ENCODE results near the gene PPP1R14C.

Gene PPP1R14C

DNA sequence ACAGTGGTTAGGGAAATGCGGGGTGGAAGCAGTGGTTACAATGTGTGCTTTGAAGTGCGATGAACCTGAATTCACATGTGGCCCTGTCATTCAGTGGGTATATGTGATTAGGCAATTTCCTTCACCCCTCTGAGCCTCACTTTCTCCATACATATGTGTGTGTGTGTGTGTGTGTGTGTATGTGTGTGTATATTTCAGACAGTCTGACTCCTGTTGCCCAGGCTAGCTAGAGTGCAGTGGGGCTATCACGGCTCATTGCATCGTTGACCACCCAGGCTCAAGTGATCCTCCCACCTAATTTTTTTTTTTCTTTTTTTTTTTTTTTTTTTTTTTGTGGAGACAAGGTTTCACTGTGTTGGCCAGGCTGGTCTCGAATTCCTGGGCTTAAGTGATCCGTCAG, 6.3 kb downstream of the PPP1R14C start:
- H3K9me3 ChIP-seq (ENCODE audit: control insufficient read depth in 2 of 2, low read length in 2 of 2): no peaks in the 10 kb centered on the region
- H3K4me1 ChIP-seq (ENCODE audit: control insufficient read depth, insufficient read depth, low read length): no peaks in the 10 kb centered on the region
- H3K9ac ChIP-seq (ENCODE audit: low read length in 2 of 2): no peak overlapping the region
- peaks cover 21 to 33% of the 10 kb centered on the region in 2 donors for H3K27me3 ChIP-seq (ENCODE audit: control insufficient read depth in 1 of 2, insufficient read depth in 2 of 2, low read length in 2 of 2)
- H3K27ac ChIP-seq (ENCODE audit: low read length): no peak overlapping the region
- no peaks in the 10 kb centered on the region for H3K36me3 ChIP-seq (ENCODE audit: control insufficient read depth in 2 of 2, insufficient read depth in 2 of 2, low read length in 2 of 2)
- no peak overlapping the region for H3K4me3 ChIP-seq (ENCODE audit: low read length in 2 of 2)

DNA sequence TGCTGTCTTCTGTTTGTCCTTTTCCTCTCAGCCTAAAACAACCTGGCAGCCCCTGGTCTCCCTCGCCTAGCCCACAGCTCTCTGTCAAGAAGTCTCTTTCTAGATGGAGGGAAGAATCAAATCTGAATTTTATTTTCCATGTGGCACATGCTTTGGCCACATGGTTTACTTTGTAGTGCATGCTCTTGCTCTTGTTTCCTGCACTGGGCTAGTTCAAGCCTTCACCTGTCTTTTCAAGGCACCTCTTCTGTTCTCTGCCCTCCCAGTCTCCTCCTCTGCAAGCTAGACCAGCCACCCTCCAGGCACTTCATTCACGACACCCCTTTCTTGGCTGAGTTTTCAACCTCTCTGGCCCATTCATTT, 7.6 kb downstream of the PPP1R14C start:
- Histone ChIP-seq H3K9me3 (ENCODE audit: control insufficient read depth in 2 of 2, low read length in 2 of 2) (no peaks in the 10 kb centered on the region), H3K9ac (ENCODE audit: low read length in 2 of 2) (no peak overlapping the region), H3K36me3 (ENCODE audit: control insufficient read depth in 2 of 2, insufficient read depth in 2 of 2, low read length in 2 of 2) (no peaks in the 10 kb centered on the region), H3K27me3 (ENCODE audit: control insufficient read depth in 1 of 2, insufficient read depth in 2 of 2, low read length in 2 of 2) (peaks cover 21 to 23% of the 10 kb centered on the region in 2 donors), H3K27ac (ENCODE audit: low read length) (no peak overlapping the region), H3K4me3 (ENCODE audit: low read length in 2 of 2) (no peak overlapping the region), H3K4me1 (ENCODE audit: control insufficient read depth, insufficient read depth, low read length) (no peaks in the 10 kb centered on the region)

DNA sequence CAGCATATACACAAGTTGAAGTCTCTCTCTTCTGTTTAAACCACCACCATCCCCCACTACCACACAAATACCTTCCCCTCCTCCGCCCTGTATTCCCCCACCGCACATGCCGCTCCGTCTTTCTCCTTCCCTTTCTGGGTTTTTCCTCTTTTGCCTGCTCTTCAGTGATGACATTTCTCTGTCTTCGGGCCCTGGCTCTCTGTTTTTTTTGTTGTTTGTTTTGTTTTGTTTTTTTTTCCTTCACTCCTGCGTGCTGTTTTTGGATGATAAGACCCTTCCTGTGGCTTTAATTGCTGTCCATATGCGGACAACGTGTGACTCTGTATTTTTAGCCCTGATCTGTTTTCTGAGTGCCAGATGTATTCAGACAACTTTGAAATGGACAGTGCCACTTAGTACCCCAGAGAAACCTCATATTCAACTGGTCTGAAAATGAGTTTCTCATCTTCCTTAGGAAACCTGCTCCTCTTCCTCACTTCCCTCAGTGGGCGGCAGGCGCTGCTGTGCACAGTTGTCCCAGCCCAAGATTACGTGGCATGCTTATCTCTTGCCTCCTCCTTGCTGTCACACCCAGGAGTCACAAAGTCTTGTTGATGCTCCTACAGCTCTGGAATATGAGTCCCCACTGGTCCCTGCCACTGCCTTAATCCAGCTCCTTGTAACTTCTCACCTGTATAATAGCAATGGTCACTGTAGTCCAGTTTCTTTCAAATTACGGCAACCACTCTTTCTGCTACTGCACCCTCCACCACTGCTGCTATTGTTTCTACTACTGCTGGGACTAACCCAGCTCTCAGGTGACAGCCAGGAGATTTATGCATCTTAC, 8.2 kb downstream of the PPP1R14C start:
- Histone ChIP-seq H3K9ac (ENCODE audit: low read length in 2 of 2) (no peak overlapping the region), H3K36me3 (ENCODE audit: control insufficient read depth in 2 of 2, insufficient read depth in 2 of 2, low read length in 2 of 2) (no peaks in the 10 kb centered on the region), H3K27ac (ENCODE audit: low read length) (no peak overlapping the region), H3K4me1 (ENCODE audit: control insufficient read depth, insufficient read depth, low read length) (no peaks in the 10 kb centered on the region), H3K9me3 (ENCODE audit: control insufficient read depth in 2 of 2, low read length in 2 of 2) (no peaks in the 10 kb centered on the region), H3K27me3 (ENCODE audit: control insufficient read depth in 1 of 2, insufficient read depth in 2 of 2, low read length in 2 of 2) (peaks cover 17 to 21% of the 10 kb centered on the region in 2 donors), H3K4me3 (ENCODE audit: low read length in 2 of 2) (no peak overlapping the region)

DNA sequence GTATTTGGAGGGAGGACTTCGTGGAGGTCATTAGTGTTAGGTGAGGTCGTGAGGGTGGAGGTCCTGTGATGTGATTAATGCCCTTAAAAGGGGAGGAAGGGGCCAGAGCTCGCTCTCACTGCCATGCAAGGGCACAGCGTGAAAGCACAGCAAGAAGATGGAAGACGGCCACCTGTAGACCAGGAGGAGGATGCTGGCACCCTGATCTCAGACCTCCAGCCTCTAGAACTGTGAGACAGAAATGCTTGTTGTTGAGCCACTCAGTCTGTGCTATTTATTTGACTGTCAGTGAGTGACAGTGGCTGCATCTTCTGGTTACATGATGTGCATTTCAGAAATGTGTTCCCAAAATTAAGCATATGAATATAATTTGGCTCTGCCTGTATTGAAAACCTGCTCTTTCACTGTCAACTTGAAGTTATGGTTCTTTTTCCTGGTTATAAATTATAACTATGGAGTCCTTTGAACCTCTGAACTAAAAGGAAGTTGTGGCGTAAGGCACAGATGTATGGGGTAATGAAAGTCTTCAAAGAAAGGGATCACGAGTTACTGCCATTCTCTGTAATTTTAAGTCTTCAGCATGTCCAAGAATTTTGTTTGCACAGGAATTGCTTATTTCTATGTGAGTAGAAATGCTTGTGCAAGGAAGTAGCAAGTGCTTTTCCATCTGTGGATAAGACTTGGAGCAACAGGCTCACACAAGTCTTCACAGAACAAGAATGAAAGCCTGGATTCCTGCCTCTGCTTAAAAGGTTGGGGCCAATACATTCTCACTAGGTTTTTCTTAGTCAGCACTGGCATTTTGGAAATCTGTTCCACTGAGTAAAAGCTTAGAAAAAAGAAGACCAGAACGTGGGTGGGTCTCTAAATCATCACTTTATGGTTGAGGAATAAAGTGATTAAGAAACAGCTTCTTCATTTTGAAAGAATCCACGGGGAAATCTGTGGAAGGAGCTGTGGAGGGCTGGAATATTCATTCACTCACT, 10.3 kb downstream of the PPP1R14C start:
- Histone ChIP-seq H3K9me3 (ENCODE audit: control insufficient read depth in 2 of 2, low read length in 2 of 2) (no peaks in the 10 kb centered on the region), H3K4me1 (ENCODE audit: control insufficient read depth, insufficient read depth, low read length) (no peaks in the 10 kb centered on the region), H3K27me3 (ENCODE audit: control insufficient read depth in 1 of 2, insufficient read depth in 2 of 2, low read length in 2 of 2) (peaks cover 12 to 16% of the 10 kb centered on the region in 2 donors), H3K36me3 (ENCODE audit: control insufficient read depth in 2 of 2, insufficient read depth in 2 of 2, low read length in 2 of 2) (no peaks in the 10 kb centered on the region), H3K4me3 (ENCODE audit: low read length in 2 of 2) (no peak overlapping the region), H3K9ac (ENCODE audit: low read length in 2 of 2) (no peak overlapping the region), H3K27ac (ENCODE audit: low read length) (no peak overlapping the region)

DNA sequence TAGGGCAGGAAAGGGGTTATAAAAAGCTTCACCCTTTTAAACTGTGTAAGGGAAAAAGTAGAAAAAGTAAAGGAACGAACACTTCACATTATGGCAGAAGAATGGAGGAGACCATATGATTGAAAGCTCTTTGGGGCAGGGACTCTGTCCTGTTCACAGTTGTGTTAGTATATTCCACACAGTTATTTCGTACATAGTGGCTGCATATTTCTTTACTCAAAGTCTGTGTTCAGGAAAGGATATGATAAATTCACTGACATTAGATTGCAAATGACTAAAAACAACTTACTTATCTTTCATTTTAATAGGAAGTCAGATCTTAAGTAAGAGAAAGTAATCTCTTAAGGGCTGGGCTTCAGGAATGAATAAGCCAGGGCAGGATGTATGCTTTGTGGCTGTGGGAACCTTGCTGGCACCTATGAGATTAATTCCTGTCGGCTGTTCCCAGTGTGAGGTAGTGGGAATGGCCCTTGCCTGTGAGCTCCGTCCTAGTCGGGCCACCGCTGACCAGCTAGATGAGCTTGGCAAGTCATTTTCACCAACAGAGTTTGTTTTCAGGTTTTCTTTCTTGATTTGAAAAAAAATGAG, 11.2 kb downstream of the PPP1R14C start:
- H3K4me1 ChIP-seq (ENCODE audit: control insufficient read depth, insufficient read depth, low read length): no peaks in the 10 kb centered on the region
- peaks cover 12 to 14% of the 10 kb centered on the region in 2 donors for H3K27me3 ChIP-seq (ENCODE audit: control insufficient read depth in 1 of 2, insufficient read depth in 2 of 2, low read length in 2 of 2)
- H3K9ac ChIP-seq (ENCODE audit: low read length in 2 of 2): no peak overlapping the region
- no peak overlapping the region for H3K27ac ChIP-seq (ENCODE audit: low read length)
- H3K9me3 ChIP-seq (ENCODE audit: control insufficient read depth in 2 of 2, low read length in 2 of 2): no peaks in the 10 kb centered on the region
- H3K36me3 ChIP-seq (ENCODE audit: control insufficient read depth in 2 of 2, insufficient read depth in 2 of 2, low read length in 2 of 2): no peaks in the 10 kb centered on the region
- H3K4me3 ChIP-seq (ENCODE audit: low read length in 2 of 2): no peak overlapping the region

DNA sequence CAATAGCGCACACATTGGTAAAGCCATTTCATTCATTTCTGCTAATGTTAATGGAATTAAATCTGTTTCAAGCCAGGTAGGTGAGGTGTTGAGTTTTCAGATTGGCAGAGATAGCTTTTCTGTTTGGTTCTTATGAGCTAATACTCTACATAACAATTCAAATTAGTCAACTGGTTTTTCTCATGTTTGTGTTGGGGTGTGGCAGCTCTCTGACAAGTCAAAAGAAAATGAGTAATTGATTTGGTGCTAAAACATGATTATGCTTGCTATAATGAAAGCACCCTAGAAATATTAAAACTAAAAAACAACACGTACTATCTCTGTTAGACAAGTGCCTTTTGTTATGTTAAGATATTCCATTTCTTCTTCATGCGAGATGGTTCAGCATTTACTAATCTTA, 13.6 kb downstream of the PPP1R14C start:
- Histone ChIP-seq H3K36me3 (ENCODE audit: control insufficient read depth in 2 of 2, insufficient read depth in 2 of 2, low read length in 2 of 2) (no peaks in the 10 kb centered on the region), H3K4me1 (ENCODE audit: control insufficient read depth, insufficient read depth, low read length) (no peaks in the 10 kb centered on the region), H3K27ac (ENCODE audit: low read length) (no peak overlapping the region), H3K4me3 (ENCODE audit: low read length in 2 of 2) (no peak overlapping the region), H3K9ac (ENCODE audit: low read length in 2 of 2) (no peak overlapping the region), H3K9me3 (ENCODE audit: control insufficient read depth in 2 of 2, low read length in 2 of 2) (peaks cover 0 to 2% of the 10 kb centered on the region in 2 donors), H3K27me3 (ENCODE audit: control insufficient read depth in 1 of 2, insufficient read depth in 2 of 2, low read length in 2 of 2) (peaks cover 5 to 8% of the 10 kb centered on the region in 2 donors)

DNA sequence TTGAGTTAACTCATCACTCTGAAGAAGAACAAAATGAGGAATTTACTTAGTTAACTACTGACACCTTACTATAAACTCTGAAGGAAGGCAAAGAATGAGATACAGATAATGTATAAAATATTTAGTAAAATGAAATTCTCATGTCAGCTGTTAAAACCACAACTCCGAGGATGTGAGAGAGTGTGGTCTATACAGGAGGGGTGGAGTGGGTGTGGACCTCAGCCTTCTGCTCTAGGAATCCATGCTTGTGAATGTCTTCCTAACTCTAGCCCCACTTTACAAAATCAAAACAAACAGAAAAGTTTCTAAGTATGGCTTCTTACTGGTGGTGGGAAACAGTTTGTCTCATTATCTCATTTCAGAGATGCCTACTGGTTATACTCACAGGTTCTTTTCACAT, 14.2 kb downstream of the PPP1R14C start:
- Histone ChIP-seq H3K4me1 (ENCODE audit: control insufficient read depth, insufficient read depth, low read length) (no peaks in the 10 kb centered on the region), H3K27me3 (ENCODE audit: control insufficient read depth in 1 of 2, insufficient read depth in 2 of 2, low read length in 2 of 2) (peaks cover 3 to 8% of the 10 kb centered on the region in 2 donors), H3K9ac (ENCODE audit: low read length in 2 of 2) (no peak overlapping the region), H3K36me3 (ENCODE audit: control insufficient read depth in 2 of 2, insufficient read depth in 2 of 2, low read length in 2 of 2) (no peaks in the 10 kb centered on the region), H3K27ac (ENCODE audit: low read length) (no peak overlapping the region), H3K9me3 (ENCODE audit: control insufficient read depth in 2 of 2, low read length in 2 of 2) (peaks cover 0 to 3% of the 10 kb centered on the region in 2 donors), H3K4me3 (ENCODE audit: low read length in 2 of 2) (no peak overlapping the region)

DNA sequence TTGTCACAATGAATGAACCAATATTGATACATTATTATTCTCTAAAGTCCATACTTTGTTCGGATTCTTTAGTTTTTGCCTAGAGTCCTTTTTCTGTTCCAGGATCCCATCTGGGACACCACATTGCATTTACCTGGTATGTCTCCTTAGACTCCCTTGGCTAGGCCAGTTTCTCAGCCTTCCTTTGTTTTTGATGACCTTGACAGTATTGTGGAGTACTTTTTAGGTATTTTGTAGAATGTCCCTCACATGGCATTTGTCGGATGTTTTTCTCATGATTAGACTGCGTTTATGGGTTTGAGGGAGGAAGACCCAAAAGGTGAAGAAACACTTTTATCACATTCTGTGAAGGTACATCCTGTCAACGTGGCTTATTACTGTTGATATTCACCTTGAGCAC, 16.9 kb downstream of the PPP1R14C start:
- Histone ChIP-seq H3K9ac (ENCODE audit: low read length in 2 of 2) (no peak overlapping the region), H3K9me3 (ENCODE audit: control insufficient read depth in 2 of 2, low read length in 2 of 2) (peaks cover 0 to 3% of the 10 kb centered on the region in 2 donors), H3K36me3 (ENCODE audit: control insufficient read depth in 2 of 2, insufficient read depth in 2 of 2, low read length in 2 of 2) (no peaks in the 10 kb centered on the region), H3K4me3 (ENCODE audit: low read length in 2 of 2) (no peak overlapping the region), H3K27ac (ENCODE audit: low read length) (no peak overlapping the region), H3K4me1 (ENCODE audit: control insufficient read depth, insufficient read depth, low read length) (no peaks in the 10 kb centered on the region), H3K27me3 (ENCODE audit: control insufficient read depth in 1 of 2, insufficient read depth in 2 of 2, low read length in 2 of 2) (no peaks in the 10 kb centered on the region)

DNA sequence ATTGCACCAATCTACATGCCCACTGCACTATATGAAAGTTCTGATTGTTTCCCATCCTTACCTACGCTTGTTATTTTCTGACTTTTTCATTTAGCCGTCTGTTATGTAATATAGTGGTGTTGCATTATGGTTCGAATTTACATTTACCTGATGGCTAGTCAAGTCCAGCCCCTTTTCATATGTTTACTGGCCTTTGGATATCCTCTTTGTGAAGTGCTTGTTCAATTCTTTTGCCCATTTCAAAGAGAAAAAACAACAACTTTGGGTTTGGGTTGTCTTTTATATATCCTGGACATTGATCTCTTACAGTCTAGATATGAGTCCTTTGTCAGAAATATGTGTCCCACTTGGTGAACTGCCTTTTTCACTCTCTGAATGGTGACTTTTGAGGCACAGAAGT, 21.1 kb downstream of the PPP1R14C start:
- no peaks in the 10 kb centered on the region for H3K36me3 ChIP-seq (ENCODE audit: control insufficient read depth in 2 of 2, insufficient read depth in 2 of 2, low read length in 2 of 2)
- H3K27ac ChIP-seq (ENCODE audit: low read length): no peak overlapping the region
- H3K9ac ChIP-seq (ENCODE audit: low read length in 2 of 2): no peak overlapping the region
- H3K27me3 ChIP-seq (ENCODE audit: control insufficient read depth in 1 of 2, insufficient read depth in 2 of 2, low read length in 2 of 2): no peaks in the 10 kb centered on the region
- no peak overlapping the region for H3K4me3 ChIP-seq (ENCODE audit: low read length in 2 of 2)
- peaks cover 0 to 3% of the 10 kb centered on the region in 2 donors for H3K9me3 ChIP-seq (ENCODE audit: control insufficient read depth in 2 of 2, low read length in 2 of 2)
- no peaks in the 10 kb centered on the region for H3K4me1 ChIP-seq (ENCODE audit: control insufficient read depth, insufficient read depth, low read length)

DNA sequence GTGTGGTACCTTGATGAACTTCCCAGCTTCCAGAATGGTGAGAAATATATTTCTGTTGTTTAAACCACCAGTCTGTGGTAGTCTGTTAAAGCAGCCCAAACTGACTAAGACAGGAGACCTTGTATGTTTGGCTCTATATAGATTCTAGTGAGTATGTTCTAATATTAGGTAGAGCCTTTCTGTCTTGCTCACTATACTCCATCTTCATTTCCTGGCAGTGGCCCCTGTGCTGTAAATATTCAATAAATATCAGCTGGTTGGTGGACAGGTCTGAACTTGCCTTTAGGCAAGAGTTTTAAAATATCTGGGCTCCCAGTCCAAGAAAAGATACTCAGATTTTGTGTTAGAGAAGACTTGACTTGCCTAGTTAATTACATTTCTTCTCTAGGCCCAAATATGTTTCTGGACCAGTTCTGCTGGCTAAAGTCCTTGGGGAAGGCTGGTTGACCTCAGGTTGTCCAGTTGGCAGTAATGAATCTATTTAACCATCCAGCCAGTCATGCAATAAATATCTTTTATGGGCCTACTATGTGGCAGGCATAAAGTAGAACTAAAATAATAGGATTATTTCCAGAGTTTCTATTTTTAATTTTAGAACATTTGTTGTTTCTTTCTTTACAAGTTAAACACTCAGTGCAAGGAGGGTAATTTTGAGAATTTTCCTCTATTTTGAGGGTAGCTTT, 22.3 kb downstream of the PPP1R14C start:
- no peak overlapping the region for H3K27ac ChIP-seq (ENCODE audit: low read length)
- no peak overlapping the region for H3K4me3 ChIP-seq (ENCODE audit: low read length in 2 of 2)
- H3K4me1 ChIP-seq (ENCODE audit: control insufficient read depth, insufficient read depth, low read length): no peaks in the 10 kb centered on the region
- no peak overlapping the region for H3K9ac ChIP-seq (ENCODE audit: low read length in 2 of 2)
- H3K9me3 ChIP-seq (ENCODE audit: control insufficient read depth in 2 of 2, low read length in 2 of 2): peaks cover 0 to 3% of the 10 kb centered on the region in 2 donors
- H3K36me3 ChIP-seq (ENCODE audit: control insufficient read depth in 2 of 2, insufficient read depth in 2 of 2, low read length in 2 of 2): no peaks in the 10 kb centered on the region
- no peaks in the 10 kb centered on the region for H3K27me3 ChIP-seq (ENCODE audit: control insufficient read depth in 1 of 2, insufficient read depth in 2 of 2, low read length in 2 of 2)

All from stomach smooth muscle (tissue), 2 donors.